Retinal pigment epithelial cell (primary cell): ENCODE measurements around the gene ITGB7.

ENCODE experiments used
- DNase-seq: peaks from one replicate; pipeline ENCODE4 v3.0.0-alpha.2; 2010; ENCODE audit warnings: low read depth
- H3K4me3 ChIP-seq: 2 replicates; pipeline ENCODE4 v1.5.1; 2011; ENCODE audit warnings: mild to moderate bottlenecking, low read length, control low read depth, moderate library complexity
- TF ChIP-seq, protein P1 (sequence below): conservative IDR thresholded peaks from 2 replicates; pipeline ENCODE4 v1.5.1; 2011; ENCODE audit warnings: low read depth, low read length, control low read depth, inconsistent platforms

Gene ITGB7

DNA sequence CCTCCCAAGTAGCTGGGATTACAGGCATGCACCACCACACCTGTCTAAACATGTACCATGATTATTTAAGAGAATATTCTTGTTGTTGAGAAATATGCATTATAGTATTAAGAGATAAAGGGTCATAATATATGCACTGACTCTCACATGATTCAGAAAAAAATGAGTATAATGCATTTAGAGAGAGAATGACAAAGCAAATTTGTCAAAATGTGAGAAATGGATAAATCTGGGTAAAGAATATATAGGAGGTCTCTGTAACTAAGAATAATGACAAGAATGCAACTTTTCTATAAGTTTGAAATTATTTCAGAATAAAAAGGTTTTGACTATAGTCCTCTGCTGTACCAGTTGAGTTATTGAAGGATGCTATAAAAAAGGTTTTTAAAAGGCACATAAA is 54.7 kb downstream of the ITGB7 start:
- TF ChIP-seq, protein P1, sequence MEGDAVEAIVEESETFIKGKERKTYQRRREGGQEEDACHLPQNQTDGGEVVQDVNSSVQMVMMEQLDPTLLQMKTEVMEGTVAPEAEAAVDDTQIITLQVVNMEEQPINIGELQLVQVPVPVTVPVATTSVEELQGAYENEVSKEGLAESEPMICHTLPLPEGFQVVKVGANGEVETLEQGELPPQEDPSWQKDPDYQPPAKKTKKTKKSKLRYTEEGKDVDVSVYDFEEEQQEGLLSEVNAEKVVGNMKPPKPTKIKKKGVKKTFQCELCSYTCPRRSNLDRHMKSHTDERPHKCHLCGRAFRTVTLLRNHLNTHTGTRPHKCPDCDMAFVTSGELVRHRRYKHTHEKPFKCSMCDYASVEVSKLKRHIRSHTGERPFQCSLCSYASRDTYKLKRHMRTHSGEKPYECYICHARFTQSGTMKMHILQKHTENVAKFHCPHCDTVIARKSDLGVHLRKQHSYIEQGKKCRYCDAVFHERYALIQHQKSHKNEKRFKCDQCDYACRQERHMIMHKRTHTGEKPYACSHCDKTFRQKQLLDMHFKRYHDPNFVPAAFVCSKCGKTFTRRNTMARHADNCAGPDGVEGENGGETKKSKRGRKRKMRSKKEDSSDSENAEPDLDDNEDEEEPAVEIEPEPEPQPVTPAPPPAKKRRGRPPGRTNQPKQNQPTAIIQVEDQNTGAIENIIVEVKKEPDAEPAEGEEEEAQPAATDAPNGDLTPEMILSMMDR = no peak
- no peak for DNase-seq
- H3K4me3 ChIP-seq = no peak overlapping the region

DNA sequence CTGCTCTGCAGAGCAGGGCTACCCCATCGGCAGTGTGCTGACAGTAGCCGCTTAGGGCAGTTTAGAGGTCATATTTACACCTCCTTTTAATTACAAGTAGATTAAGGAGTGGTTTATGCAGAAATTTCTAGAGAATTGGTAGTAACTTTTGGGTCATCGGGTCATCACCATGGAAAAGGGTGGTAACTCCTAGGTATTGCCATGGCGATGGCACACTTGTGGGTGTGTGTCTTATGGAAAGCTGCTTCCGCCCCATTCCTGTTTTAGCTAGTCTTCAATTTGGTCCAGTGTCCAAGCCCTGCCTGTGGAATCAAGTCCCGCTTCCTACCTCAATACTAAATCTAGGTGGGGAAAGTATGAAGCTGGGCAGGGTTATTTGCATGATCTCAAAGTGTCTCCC is 56.0 kb downstream of the ITGB7 start:
- no peak for DNase-seq
- TF ChIP-seq, protein P1 = no peak
- no peak overlapping the region for H3K4me3 ChIP-seq

DNA sequence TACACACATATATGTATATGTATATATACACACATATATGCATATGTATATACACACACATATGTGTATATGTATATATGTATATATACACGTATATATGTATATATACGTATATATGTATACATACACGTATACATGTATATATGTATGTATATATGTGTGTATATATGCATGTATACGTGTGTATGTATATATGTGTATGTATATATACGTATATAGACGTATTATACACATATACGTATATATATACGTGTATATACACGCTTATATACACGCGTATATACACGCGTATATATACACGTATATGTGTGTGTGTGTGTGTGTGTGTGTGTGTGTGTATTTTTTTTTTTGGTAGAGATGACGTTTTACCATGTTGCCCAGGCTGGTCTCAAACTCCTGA is 59.4 kb downstream of the ITGB7 start:
- no peak overlapping the region for H3K4me3 ChIP-seq
- DNase-seq = no peak
- TF ChIP-seq, protein P1 = no peak

DNA sequence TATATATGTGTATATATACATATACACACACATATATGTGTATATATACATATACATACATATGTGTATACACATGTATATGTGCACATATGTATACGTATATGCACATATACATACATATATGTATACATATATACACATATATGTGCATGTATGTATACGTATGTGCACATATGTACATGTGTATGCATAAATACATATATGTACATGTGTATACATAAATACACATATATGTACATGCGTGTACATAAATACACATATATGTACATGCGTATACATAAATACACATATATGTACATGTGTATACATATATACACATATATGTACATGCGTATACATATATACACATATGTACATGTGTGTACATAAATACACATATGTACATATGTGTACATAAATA is 59.9 kb downstream of the ITGB7 start:
- no peak for DNase-seq
- H3K4me3 ChIP-seq = no peak overlapping the region
- TF ChIP-seq, protein P1 = no peak

DNA sequence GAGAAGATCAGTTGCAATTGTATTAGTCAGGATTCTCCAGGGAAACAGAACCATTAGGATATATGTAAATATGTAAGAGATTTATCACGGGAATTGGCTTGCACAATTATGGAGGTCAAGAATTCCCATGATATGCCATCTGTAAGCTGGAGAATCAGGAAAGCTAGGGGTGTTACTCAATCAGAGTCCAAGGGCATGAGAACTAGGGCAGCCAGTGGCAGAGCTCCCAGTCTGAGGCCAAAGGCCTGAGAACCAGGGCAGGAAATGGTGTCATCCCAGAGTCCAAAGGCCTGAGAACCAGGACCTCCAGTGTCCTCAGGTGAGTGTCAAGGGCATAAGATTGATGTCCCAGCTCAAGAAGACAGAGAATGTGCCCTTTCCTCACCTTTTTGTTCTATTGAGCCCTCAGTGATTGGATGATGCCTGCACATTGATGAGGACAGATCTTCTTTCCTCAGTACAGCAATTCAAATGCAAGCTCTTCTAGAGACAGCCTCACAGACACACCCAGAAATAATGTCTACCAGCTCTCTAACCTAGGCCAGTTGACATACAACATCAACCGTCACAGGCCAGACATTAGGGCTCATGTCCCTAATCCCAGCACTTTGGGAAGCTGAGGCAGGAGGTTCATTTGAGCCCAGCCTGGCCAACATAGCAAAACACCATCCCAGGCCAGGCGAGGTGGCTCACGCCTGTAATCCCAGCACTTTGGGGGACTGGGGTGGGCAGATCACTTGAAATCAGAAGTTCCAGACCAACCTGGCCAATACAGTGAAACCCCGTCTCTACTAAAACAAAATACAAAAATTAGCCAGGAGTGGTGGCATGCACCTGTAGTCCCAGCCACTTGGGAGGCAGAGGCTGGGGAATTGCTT is 61.4 kb downstream of the ITGB7 start:
- TF ChIP-seq, protein P1 = no peak
- H3K4me3 ChIP-seq = no peak overlapping the region
- no peak for DNase-seq

DNA sequence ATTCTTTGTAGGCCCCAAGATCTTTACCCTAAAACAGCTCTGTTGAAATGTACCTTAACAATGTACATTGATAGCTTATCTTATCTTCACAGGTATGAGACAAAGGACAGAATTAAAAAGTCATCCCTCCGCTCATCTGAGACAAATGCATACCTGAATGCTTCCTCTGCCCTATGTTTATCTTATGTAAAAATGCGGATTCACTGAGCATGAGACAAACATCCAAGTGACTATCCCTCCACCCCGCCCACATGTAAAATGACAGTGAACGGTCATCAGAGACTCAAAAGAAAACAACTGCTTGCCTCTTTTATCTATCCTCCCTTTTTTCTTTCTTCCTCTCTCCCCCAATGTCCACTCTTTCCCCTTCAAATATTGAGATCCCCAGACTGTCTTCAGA is 63.7 kb downstream of the ITGB7 start:
- TF ChIP-seq, protein P1 = no peak
- no peak overlapping the region for H3K4me3 ChIP-seq
- DNase-seq = no peak
